ENCODE data around the gene SEPTIN5. TPM values are rescaled to one million over a fixed set of nuclear protein-coding genes. Genes with fewer than 3 reads are reported as not detected.

Gene SEPTIN5
- total RNA-seq, 1 experiment from 2014 or later, result 9.8 TPM

DNA sequence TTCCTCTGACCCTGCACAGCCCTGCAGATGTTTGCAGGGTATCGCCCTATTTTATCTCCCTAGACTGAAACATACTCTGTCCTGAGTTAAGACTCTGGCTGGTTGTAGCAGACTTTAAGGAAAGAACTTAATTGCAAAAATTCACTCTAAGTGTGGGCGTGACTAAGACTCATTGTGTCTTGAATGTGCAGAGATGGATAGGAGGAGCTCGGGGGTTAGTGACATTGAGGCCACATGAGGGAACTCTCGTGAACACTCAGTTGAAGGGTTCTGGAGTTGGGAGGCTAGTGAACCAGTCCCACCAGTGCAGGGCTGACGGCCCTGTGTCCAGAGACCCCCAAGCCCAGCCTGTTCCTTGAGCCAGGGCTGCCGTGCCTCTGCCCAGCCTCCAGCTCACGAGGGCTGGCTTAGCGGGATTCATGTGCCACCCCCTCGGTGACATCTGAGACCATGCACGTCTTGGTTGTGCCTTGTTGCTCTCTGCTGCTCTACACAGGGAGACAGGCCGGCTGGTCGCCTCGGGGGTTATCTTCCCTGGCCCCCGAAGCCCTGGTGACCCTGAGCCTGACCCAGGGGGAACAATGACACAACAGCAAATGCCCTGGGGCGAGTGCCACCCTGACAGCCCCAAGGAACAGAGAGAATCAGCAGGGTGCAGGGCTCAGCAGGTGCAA, 34.8 kb downstream of the SEPTIN5 start:
- DNase-seq (ENCODE audit: low read depth), result no peak

DNA sequence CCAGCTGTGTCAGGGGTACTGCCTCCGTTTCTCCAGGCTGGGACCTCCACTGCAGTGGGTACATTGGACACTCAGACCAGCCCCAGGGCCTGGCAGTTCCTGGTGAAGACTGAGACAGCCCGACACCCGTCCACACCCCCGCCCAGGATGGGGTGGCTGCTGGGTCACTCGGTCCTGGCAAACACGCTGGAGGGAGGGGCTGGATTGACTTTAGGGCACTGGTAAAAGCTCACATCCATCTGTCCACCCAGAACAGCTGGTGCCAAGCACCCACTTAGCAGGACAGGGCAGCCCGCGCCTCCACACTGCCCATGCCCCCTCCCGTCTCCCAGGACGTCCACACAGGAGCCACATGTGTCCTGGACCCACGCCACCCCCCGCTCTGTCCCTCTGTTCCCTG, 35.6 kb downstream of the SEPTIN5 start:
- no peak for DNase-seq (ENCODE audit: low read depth)

DNA sequence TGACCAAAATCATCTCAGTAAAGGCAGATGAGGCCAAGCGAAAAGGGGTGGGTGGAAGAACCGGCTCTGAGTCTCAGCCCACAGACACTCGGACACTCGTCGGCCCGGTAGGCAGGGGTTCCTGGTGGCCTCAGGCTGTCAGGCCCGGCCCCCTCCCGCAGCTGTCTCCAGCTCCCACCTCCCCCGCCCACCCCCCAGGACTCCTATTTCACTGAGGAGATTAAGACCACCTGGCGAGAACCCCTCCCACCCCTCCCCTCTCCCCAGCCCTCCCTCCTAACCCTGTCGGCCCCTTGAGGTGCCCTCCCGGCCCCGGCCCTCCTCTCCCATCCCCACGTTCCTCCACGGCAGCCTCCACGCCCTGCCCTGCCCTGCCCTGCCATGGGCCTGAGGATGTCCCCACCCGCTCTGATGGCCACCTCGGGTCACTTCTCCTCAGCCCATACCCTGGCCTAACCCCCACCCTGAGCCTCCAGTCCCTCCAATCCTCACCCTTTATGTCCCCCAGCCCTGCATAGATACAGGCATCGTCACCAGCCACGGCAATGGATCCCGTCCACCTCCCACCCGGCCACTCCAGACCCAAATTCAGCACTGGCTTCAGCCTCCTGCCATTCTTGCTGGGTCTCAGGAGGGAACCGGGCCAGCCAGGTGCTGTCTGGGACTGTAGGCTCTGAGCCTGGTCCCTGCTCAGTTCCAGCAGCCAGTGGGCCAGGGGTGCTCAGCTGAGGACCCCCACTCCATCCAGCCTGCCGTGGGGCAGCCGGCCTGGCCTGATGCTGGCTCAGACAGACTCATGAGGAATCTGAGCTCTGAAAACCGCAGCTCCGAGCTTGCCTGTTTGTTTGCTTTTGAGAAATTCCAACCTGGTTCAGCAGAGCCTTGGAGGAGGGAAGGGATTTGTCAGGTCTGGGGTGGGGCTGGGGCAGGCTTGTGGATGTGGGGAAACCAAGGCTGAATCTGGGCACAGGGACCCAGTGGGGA, 36.5 kb downstream of the SEPTIN5 start:
- peak; percentile 57 for DNase-seq (ENCODE audit: low read depth)

DNA sequence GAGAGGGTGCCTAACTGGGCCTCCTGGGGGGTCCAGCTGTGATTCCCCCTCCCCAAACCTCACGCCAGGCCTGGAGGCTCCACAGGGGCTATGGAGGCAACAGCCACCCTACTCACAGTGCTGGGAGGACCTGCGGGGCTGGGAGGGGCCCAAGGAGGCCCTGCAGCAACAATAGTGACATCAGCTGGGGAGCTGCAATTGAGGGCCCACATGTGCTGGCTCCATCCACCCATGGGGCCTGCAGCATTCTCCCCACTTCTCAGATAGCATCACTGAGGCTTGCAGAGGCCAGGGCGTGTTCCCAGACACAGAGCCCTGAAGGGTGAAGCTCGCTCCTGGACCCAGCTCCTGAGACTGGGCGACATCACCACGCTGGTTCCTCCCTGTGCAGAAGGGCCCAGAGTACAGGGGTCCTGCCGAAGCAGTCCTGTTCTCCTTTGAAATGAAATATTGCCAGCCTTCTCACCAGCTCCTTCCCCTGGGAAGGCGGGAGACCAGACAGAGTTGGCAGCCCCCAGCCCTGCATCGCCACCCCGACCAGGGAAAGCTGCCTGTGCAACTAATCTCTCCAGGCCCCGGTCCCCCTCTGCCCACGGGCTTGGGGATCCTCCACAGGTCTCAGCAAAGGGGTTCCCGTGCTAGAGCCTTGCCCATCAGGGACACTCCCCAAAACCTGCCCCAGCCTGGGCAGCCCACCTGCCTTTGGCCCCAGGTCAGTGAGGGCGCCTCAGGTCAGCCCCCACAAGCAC, 37.4 kb downstream of the SEPTIN5 start:
- no peak for DNase-seq (ENCODE audit: low read depth)

DNA sequence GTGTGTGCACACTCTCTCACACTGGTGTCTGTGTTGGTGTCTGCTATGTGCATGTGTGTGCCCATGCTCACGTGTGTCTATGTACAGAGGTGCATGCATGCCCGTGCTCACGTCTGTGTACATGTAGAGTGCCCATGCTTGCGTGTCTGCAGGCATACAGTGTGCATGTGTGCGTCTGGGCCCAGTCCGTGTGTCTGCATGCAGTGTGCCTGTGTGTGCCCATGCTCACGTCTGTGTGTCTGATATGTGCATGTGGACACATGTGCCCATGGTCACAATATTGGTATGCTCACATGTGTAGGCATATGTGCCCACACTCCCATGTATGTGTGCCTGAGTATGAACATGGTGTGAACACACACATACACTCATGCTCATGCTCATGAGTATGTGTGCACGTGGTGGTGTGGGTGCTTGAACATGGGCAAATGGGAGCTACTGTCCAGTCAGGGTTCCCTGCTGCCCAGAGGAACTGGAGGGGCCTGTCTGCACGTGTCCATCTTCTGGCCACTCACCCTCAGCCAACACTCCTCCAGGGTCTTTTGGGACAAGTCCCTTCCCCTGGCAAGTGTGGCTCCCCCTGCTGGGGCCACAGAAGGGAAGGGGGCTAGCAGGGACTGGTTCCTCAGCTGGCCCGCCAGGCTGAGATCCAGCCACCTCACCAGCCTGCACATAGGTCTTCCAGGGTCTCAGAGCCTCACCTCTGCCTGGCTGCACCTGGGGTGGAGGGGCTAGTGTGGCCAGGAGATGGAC, 39.0 kb downstream of the SEPTIN5 start:
- DNase-seq (ENCODE audit: low read depth), result no peak

DNA sequence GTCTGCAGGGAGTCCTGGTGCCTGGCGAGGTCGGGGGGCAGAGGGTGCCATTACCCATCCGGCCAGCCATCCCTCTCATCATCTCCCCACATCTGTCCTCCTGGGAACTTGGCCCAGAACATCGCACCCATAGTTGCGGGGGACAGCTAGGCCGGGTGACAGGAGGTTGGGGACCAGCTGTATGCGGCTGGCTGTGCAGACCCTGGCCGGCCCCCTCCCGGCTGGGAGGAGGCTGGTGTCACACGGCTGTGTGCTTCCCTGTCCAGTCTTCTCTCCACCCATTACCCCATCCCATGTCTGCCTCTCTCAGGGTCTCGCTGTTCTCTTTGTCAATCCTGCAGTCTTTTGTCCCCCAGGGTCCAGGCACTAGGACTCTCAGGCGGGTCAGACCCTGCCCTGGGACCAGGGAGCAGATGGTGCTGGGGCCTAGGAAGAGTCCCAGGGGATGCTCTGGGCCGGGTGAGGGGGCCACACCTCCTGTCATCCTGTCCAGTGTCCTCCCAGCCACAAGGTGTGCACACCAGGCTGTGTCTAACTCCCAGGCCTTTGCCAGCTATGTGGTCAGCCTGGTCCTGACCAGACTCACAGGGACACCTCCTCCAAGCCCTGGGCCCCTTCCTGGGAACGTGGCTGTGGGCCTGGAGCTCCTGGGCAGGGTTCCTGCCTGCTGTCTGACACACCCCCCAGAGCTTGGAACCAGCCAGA, 39.8 kb downstream of the SEPTIN5 start:
- no peak for DNase-seq (ENCODE audit: low read depth)

DNA sequence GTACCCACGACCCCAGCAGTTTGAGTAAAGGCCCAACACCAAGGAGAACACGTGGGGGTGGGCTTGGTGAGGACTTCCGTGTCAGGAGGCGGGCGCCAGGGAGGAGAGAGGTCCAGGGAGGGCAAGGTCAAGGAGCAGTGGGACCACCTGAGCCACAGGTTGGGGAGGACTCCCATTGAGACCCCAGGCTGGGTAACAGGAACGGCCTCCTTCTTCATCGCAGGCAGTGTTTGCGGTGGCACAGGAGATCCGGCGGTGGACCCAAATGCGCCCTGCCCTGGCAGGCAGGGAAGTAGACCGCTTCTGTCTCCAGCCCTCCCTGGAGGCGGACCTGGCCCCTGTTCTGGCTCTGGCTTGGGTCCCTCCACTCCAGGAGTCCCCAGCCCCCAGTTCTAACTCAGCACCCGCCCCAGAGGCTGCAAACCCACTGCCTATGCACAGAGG, 40.4 kb downstream of the SEPTIN5 start:
- no peak for DNase-seq (ENCODE audit: low read depth)

DNA sequence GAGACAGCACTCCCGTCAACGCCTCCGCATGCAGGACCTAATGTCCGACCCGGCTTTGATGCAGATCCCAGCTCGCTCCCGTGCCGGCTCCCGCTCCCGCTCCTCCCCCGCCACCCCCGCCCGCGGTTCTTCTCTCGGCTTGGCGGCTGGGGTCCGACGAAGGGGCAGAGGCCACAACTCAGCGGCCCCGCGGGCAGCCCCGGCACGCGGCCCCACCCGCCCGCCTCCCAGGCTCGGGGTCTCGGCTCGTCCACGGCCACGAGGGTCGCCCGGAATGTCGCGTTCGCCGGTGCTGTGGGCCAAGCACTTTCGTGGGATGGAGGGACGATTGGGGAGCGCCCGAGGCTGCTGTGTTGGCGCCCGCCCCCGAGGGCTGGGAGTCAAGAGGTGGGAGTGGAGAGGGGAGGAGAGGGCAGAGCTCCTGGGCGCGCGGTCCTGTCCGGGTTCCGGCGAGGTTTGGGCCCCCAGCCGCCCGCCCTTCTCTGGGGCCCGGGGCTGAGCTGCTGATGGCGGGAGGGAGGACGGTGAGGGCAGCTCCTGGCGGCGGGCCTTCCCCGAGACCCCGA, 40.9 kb downstream of the SEPTIN5 start:
- no peak for DNase-seq (ENCODE audit: low read depth)

DNA sequence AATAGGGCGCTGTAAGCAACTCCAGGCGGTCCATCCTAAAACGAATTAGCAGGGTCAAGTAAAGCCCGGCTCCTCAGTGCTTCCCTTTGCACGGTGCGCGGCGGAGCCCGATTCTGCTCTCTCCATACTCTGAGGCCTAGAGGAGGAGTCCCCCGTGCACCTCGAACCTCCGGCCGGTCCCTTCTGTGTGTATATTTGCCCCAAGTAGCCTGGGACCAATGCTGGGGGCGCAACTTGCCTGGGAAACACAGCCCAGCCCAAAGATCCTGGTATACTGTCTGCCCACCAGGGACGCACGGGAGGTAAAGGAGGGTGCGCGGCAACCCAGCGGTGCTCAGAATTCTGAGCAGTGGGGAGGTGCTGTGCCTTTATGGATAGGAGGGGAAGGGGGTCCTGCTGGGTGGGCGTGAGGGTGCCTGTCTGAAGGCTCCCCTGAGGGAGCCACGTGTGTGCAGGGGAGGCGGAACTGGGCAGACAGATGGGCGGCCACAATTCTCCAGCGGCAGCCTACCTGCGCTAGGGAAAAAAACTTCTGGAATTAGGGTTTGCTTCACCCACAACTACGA, 41.5 kb downstream of the SEPTIN5 start:
- DNase-seq (ENCODE audit: low read depth), result no peak

DNA sequence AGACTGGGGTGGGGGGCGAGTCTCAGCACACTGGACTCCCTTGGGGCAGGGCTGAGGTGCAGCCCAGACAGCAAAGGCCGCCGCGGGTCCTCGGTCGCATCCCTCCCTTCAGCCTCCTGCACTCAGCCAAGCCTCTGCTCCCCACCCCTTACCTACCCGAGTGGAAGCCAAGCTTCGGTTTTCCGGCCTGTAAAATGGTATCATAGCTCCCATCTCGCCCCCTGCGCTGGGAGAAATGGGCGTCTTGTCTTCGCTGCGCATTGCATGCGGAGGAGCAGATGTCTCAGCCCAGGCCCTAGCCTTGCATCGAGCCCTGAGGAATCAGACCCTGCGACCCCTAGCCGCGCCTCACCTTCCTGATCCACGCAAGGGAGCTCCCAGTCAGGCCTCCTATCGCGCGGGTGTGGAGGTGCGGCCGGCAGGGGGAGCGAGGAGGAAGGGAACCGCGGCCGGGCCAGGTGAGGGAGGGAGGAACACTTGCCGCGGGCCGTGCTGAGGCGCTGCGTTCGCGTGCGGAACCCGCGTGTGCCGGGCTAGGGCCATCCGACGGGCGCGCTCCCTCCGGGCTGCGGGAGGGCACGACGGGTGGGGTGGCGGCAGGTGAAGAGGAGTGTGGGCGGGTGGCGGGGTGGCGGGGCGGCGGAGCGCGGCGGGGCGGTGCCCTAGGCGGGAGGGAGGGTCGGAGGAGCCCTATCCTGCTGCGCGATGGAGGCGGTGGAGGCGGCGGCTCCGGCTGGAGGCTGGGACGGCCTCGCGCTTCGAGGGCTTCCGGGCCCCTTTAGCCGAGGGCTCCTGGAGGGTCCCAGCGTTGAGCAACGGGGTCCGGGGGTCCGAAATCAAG, 42.2 kb downstream of the SEPTIN5 start:
- DNase-seq (ENCODE audit: low read depth), result peak; percentile 32

DNA sequence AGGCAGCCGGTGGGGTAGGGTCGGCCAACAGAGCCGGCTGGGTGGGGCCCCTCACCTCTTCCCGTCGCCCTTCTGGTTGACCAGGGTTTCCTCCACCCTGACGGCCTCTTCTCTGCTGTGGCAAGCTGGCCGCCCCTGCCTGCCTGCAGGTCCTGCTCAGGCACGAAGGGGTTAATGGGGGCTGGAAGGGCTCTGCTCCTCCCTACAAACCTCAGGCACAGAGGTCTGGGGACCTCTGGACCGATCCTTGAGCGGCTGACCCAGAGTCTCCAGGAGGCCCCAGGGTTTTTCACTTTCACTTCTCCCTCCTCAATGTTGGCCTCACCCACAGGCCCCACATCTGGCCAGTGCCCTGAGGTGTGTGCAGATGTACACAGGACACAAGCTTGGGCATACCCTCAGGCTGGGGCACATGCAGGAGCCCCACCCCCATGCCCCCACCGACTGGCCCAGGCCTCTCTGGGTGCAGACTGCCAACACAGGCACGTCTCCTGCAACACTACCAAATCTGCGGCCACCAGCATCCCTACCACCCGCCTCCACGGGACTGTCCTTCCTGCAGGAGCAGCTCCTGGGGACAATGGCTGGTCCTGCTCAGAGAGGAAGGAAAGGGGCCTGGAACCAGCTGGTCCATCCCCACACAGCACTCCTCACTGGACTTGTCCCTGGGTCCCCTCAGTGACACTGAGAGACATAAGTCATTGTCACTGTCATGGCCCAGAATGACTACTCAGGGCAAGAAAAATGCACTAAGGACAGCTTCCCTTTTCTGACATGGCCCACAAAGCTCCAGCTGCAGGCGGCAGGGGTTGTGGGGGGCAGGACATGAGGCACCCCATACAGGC, 43.1 kb downstream of the SEPTIN5 start:
- DNase-seq (ENCODE audit: low read depth), result no peak

DNA sequence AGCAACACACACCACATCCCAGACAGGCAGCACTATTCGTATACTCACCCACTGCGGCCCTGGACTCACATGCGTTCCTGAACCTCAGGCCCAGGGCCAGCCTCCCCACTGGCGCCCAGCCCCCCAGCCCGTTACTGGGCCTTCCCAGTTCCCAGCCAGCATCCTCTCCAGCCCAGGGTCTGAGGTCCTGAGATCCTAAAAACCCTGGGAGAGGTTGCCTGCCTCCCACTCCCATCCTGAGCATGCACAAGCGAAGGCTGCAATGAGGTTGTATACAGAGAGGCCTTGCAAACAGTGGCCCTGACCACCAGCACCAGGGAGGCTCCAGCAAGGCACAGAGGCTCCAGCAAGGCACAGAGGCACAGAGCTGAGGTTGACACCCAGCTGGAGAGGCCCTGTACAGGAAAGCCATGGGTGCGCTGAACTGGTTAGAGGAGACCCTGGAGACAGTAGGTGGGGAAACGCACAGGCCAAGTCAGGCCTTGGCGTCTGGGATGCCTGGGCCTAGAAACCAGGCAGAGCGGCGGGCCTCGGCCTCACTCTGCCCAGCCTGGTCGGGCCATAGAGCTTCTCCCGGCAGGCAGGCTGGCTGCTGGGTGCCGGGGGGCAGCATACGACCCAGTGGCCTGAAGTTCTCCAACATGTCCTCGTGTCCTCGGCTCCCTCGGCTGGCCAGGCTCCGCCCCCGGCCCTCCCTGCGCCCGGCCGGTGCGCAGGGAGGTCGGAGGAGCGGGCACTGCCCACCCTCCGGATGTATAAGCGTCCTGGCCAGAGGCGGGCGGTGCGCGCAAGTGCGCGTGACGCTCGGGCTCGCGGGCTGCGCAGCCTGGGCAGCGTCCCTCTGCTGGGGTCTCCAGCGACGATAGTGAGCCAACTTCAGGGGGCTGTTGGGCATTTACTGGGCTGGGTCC, 43.9 kb downstream of the SEPTIN5 start:
- no peak for DNase-seq (ENCODE audit: low read depth)

DNA sequence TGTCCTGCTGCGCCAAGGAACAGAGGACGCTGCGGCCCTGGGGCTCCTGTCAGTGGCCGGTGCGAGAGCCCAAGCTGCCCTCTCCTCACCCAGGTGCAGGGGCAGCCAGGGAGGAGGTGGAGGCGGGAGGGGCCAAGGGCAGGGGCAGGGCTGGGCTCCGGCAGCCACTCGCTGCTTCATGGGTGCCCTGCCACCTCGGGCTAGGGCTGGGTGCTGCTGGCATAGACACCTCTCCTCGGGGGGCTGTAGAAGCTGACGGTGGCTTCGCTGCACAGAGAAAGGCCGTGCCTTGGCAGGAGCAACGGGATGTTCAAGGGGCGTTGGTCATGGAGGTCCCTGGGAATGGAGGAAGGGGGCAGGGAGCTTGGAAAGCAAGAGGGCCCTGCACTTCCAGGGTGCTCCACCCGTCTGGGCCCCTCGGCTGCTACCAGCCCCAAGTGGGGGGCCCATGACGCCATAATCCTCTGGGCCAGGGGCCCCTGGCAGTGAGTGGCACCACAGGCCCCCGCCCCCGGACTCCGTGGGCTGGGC, 44.7 kb downstream of the SEPTIN5 start:
- DNase-seq (ENCODE audit: low read depth), result no peak

DNA sequence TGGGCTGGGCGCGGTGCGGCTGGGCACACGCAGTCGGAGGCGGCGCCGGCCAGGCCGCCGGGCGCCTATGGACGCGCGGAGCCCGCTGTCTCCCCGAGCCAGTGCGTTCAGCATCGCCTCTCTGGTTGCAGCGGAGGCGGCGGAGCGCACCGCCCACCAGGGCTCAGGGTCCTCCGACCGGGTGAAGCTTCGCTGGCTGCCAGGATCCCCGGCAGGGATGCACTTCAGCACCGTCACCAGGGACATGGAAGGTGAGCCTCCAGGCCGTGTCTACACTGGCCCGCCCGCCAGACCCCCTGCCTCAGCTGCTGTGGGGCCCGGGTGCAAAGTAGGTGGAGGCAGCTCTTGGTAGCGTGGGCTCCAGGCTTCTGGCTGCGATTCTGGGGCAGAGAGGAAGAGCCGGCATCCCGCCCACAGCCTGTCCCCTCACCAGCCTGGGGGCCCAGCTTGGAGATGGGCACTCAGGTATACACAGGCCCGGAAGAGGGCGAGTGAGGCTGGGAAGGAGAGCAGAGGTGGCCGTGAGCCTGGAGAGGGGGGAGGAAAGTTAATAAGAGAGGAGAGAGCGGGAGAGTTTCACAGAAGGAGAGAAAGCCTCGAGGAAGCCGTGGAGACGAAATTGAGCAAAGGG, 45.2 kb downstream of the SEPTIN5 start:
- no peak for DNase-seq (ENCODE audit: low read depth)

DNA sequence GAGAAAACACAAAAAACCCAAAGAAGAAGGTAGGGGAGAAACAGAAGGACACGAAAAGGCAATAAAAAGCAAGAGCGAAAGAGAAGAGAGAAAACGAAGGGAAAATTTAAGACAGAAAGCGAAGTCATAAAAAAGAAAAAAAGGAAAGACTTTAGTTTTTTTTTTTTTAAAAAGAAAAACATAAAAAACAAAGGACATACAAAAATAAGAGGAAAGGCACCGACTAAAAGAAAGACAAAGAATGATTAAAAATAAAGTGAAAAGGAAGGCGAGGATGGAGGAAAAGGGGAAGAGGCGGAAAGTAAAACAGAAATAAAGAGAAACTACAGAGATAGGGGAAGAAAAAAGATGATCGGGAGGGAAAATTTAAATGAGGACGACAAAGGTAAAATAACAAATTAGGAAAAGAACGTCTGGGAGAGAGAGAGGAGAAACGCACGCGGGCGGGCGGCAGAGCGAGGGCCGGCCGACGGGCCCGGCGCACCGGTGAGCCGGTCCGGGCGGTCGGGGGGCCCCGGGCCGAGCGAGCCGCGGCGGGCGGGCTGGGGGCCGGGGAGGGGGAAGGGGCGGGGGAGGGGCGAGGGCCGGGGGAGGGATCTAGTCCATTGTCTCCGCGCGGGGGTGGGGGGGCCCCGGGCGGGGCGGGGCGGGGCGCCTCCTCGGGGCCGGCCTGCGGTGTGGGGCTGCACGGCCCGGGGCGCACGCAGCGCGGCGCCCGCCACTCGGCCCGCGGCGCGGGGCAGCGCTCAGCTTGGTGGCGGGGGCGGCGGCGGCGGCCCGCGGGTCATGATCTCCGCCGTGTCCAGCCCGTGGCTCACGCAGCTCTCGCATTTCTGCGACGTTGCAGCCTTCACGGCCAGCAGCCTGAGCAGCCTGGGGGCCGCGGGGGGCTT, 46.0 kb downstream of the SEPTIN5 start, which contains the start of gene TBX1:
TBX1 (plus strand) TSS at position 721 of the 893 bp plus-strand sequence; CDS start at position 787, 66 bp downstream.
- DNase-seq (ENCODE audit: low read depth), result no peak

Measured in M059J (cell line).